HK-2 (cell line): ENCODE results near the gene GSTT4.
"Not testable (repeated sequence)": the region's sequence is repeated elsewhere in the genome, so short reads cannot be mapped to it uniquely, and the experiment has no call there.

Experiments used
- DNase-seq: peaks from one replicate; pipeline ENCODE4 v3.0.0-alpha.2; 2018; ENCODE audit not compliant: unreplicated experiment

GSTT4 gene

DNA sequence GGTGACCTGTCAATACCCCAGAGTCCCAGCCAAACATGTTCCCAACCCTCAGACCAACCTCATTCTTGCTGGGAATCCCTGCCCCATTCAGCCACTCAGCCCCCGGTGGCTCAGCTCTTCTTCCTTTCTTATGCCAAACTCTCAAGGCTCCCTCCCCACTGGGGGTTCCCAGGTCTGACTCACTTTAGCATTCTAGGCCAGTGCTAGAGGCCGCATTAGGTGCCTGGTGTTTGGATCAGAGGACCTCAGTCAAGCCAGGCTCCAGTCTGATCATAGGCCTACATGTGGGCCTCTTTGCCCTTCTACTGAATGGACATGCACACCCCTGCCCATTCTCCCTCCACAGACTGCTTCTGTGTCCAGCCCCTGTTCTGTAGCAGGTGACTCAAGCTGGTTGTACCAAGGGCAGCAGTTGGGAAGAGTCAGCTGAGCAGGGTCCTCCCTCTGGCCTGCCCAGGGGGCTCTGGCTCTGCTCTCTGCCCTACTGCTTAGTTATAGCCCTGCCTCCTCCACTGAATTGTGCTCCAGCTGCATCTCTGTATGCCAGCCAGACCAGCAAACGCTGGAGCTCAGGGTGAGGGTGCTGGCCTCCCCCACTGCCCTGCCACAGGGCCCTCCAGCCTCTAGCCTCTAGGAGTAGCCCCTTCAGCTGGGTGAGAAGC is 15.5 kb downstream of the GSTT4 start:
- DNase-seq = peak; percentile 13

DNA sequence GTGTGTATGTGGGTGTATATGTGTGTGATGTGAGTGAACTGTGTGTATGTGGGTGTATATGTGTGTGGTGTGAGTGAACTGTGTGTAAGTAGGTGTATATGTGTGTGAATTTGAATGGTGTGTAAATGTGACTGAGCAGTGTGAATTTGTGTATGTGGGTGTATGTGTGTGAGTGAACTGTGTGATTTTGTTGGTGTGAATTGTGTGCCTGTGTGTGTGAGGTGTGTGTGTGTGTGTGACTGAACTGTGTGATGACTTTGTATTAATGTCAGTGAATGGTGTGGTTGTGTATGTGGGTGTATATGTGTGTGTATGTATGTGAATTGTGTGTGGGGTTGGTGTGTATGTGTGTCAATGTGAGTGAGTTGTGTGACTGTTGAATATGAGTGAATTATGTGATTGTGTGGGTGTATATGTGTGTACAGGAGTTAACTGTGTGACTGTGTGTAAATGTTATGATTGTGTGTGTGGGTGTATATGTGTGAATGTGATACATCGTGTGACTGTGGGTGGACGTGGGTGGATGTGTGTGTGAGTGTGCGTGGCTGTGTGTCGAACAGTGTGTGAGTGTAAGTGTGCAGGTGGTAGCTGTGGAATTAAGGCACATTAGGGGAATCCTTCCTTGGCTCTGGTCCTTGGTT is 18.6 kb downstream of the GSTT4 start:
- DNase-seq = not testable (repeated sequence)

GRCh38 chr22:23986089-23986488 is 19.2 kb downstream of the GSTT4 start:
- not testable (repeated sequence) for DNase-seq

GRCh38 chr22:23984430-23984829 is 20.8 kb downstream of the GSTT4 start:
- DNase-seq = peak; percentile 42

DNA sequence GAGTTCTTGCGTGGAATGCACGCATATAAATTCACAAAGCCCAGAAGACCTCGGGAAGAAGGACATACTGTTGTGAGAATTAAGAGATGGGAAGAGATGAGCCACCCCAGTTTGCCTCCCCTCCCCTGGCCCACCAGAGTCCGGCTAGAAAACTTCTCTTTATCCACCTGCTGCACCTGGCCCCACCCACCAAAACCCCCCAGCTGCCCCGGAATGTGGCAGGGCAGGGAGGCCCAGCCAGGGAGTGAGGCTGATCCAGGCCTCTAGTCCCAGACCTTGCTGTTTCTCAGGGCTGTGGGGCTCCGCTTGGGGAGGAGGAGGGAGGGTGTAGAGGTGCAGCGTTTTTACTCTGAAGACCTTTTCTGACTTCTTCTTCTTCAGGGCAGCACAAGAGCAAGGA is 24.7 kb downstream of the GSTT4 start:
- DNase-seq = not testable (repeated sequence)

GRCh38 chr22:23979557-23980240 is 25.6 kb downstream of the GSTT4 start, which contains the start of gene GSTT2:
Gene GSTT2, plus strand, starts transcription at chr22:23980134.
- DNase-seq = not testable (repeated sequence)

GRCh38 chr22:23977304-23977703 is 27.9 kb downstream of the GSTT4 start:
- not testable (repeated sequence) for DNase-seq

- not testable (repeated sequence) for DNase-seq
These were observed 30.4 kb downstream of the GSTT4 start for GRCh38 chr22:23974836-23975352.

- not testable (repeated sequence) for DNase-seq
These were observed 30.9 kb downstream of the GSTT4 start, which contains the start of gene DDT for GRCh38 chr22:23974345-23974744. Gene DDT, minus strand, starts transcription at chr22:23974441. Its CDS starts 27 bp downstream, at chr22:23974414.

DNA sequence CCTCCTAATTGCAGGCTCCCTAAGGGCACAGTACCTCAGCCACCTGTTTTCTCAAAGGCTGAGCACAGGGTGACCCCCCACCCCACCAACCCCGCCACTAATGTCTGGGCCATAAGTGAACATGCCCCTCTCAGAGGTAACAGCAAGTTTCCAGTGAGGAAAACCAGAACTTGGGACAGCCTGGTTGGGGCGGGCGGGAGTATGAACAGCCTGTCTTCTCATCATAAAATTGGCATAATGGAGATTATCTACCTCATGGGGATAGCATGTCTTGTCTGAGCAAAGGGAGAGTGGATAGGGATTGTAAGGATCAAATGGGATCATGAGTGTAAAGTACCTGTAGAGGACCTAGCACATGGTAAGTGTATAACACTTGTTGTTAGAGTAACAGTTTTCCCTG is 33.3 kb downstream of the GSTT4 start:
- not testable (repeated sequence) for DNase-seq

DNA sequence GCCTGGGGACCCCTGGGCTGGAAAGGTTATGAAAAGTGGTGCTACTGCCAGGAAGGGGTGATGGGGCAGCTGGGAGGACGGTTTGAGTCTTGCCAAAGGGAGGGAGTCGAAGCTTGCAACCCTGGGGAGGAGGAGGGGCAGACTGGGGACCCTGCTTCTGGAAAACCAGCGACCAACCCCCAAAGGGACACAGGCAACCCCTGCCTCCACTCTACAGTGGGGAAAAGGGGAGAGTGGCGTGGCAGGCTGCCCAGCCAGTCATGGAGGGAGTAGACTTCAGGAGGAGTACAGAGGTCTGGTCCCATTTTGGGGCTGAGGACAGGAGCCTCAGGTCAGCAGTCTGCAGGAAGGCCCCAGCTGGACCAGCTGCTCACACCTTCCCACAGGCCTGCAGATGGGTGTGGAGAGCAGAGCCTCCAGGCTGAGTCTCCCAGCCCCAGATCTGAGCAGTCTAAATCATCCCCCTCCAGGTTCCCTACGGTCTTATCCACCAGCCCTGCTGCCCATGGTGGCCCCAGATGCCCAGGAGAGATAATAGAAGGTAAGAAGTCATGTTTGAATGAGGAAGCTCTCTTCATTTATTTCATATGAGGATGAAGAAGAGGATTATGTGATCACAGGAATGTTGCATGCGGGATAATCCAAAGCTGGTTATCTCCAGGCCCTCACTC is 34.3 kb downstream of the GSTT4 start:
- no peak for DNase-seq

GRCh38 chr22:23970201-23970641 is 35.0 kb downstream of the GSTT4 start:
- DNase-seq = no peak

GRCh38 chr22:23969071-23969470 is 36.2 kb downstream of the GSTT4 start:
- no peak for DNase-seq

- not testable (repeated sequence) for DNase-seq
These were observed 38.7 kb downstream of the GSTT4 start, which contains the start of gene DDTL for GRCh38 chr22:23966568-23966967. Gene DDTL, plus strand, starts transcription at chr22:23966888. Its CDS starts 27 bp downstream, at chr22:23966915.

GRCh38 chr22:23966094-23966493 is 39.2 kb downstream of the GSTT4 start:
- not testable (repeated sequence) for DNase-seq

GRCh38 chr22:23961084-23961771 is 44.0 kb downstream of the GSTT4 start, which contains the start of gene GSTT2B:
Gene GSTT2B, minus strand, starts transcription at chr22:23961195. Its CDS starts 64 bp downstream, at chr22:23961131.
- not testable (repeated sequence) for DNase-seq

DNA sequence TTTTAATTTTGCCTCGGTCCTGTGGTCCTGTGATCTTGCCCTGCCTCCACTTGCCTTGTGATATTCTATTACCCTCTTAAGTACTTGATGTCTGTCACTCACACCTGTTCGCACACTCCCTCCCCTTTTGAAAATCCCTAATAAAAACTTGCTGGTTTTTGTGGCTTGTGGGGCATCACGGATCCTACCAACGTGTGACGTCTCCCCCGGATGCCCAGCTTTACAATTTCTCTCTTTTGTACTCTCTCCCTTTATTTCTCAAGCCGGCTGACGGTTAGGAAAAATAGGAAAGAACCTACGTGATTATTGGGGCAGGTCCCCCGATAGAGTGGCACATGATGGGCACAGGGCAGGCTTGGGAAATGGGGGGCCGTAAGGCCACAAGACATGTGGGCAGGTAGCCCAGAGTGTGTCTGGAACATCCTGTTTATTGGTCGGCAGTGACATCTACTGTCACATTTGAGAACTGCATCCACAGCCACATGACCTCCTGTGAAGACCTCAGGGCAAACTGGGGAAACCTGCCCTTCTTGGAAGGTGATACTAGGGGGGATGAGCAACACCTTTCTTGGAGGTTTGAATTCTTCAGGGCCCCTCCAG is 48.9 kb downstream of the GSTT4 start:
- DNase-seq = peak; percentile 49

GRCh38 chr22:23955886-23956285 is 49.4 kb downstream of the GSTT4 start:
- DNase-seq = not testable (repeated sequence)

DNA sequence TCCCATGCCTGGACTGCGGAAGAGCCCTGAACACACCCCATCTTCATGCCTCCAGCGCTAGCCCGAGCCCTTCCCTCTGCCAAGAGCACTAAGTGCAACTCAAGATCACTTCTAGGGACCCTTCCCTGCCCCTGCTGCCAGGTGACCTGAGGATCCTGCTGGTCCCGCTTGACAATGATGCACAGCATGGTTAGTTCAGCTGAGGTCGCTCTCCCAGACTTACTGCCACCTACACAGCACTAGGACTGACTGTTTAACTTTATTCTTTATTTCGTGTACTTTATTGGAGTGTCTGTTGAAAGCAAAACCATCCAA is 50.3 kb downstream of the GSTT4 start:
- not testable (repeated sequence) for DNase-seq

GRCh38 chr22:23954193-23954990 is 50.9 kb downstream of the GSTT4 start:
- not testable (repeated sequence) for DNase-seq
